ENCODE results near the gene PARP12.

DNA sequence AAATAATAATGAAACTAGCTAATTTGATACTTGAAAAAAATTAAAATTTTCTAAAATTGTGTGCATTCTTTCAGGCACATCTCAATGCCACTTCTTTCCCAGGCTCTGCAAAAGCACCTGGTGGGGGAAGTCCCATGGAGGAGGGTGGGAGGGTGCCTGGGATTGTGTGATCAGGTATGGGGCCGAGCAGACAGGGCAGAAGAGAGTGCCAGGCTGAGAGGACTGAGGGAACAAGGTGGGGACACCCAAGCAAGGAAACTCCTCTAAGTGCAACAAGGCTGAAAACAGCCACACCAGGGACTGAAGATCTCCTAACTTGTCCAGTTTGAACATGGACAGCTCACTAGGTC is 13.8 kb downstream of the PARP12 start:
- TF ChIP-seq, protein P1, sequence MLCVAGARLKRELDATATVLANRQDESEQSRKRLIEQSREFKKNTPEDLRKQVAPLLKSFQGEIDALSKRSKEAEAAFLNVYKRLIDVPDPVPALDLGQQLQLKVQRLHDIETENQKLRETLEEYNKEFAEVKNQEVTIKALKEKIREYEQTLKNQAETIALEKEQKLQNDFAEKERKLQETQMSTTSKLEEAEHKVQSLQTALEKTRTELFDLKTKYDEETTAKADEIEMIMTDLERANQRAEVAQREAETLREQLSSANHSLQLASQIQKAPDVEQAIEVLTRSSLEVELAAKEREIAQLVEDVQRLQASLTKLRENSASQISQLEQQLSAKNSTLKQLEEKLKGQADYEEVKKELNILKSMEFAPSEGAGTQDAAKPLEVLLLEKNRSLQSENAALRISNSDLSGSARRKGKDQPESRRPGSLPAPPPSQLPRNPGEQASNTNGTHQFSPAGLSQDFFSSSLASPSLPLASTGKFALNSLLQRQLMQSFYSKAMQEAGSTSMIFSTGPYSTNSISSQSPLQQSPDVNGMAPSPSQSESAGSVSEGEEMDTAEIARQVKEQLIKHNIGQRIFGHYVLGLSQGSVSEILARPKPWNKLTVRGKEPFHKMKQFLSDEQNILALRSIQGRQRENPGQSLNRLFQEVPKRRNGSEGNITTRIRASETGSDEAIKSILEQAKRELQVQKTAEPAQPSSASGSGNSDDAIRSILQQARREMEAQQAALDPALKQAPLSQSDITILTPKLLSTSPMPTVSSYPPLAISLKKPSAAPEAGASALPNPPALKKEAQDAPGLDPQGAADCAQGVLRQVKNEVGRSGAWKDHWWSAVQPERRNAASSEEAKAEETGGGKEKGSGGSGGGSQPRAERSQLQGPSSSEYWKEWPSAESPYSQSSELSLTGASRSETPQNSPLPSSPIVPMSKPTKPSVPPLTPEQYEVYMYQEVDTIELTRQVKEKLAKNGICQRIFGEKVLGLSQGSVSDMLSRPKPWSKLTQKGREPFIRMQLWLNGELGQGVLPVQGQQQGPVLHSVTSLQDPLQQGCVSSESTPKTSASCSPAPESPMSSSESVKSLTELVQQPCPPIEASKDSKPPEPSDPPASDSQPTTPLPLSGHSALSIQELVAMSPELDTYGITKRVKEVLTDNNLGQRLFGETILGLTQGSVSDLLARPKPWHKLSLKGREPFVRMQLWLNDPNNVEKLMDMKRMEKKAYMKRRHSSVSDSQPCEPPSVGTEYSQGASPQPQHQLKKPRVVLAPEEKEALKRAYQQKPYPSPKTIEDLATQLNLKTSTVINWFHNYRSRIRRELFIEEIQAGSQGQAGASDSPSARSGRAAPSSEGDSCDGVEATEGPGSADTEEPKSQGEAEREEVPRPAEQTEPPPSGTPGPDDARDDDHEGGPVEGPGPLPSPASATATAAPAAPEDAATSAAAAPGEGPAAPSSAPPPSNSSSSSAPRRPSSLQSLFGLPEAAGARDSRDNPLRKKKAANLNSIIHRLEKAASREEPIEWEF (IDR thresholded peaks at IDR 0.05; ENCODE audit: insufficient replicate concordance, low read depth, low read length), result no peak
- TF ChIP-seq MAX (IDR thresholded peaks at IDR 0.05; ENCODE audit: low read depth, low read length) (no peak), HCFC1 (IDR thresholded peaks at IDR 0.05; ENCODE audit: low read length) (no peak), BRCA1 (IDR thresholded peaks at IDR 0.05; ENCODE audit: low read depth, low read length) (no peak), POLR2A (IDR thresholded peaks at IDR 0.05; ENCODE audit: low read depth, low read length) (no peak), SP1 (IDR thresholded peaks at IDR 0.05; ENCODE audit: low read depth, low read length) (no peak)
- TF ChIP-seq, protein P2, sequence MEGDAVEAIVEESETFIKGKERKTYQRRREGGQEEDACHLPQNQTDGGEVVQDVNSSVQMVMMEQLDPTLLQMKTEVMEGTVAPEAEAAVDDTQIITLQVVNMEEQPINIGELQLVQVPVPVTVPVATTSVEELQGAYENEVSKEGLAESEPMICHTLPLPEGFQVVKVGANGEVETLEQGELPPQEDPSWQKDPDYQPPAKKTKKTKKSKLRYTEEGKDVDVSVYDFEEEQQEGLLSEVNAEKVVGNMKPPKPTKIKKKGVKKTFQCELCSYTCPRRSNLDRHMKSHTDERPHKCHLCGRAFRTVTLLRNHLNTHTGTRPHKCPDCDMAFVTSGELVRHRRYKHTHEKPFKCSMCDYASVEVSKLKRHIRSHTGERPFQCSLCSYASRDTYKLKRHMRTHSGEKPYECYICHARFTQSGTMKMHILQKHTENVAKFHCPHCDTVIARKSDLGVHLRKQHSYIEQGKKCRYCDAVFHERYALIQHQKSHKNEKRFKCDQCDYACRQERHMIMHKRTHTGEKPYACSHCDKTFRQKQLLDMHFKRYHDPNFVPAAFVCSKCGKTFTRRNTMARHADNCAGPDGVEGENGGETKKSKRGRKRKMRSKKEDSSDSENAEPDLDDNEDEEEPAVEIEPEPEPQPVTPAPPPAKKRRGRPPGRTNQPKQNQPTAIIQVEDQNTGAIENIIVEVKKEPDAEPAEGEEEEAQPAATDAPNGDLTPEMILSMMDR (IDR thresholded peaks at IDR 0.05 in 2 of 3, conservative IDR thresholded peaks at IDR 0.05 in 1 of 3; ENCODE audit: control insufficient read depth in 2 of 3, extremely low read depth in 1 of 3, insufficient read depth in 1 of 3, low read depth in 3 of 3, low read length in 3 of 3), result no peak
